HepG2 (cell line): Measurements from ENCODE around the gene GNB3. TPM values are rescaled to one million over a fixed set of nuclear protein-coding genes. Genes with fewer than 3 reads are reported as not detected.

Experiments used
- DMAP1 ChIP-seq: IDR thresholded peaks from 2 replicates; pipeline ENCODE4 v1.6.1; 2016
- FOXP4 ChIP-seq: sonication (generic); formaldehyde crosslinking; IDR thresholded peaks from 2 replicates; pipeline ENCODE4 v1.4.0; 2020; ENCODE audit warnings: missing genetic modification reagents
- NFAT5 ChIP-seq: sonication (generic); formaldehyde crosslinking; IDR thresholded peaks from 2 replicates; pipeline ENCODE4 v1.4.0; 2020; ENCODE audit warnings: missing genetic modification reagents
- PBX3 ChIP-seq: sonication (generic); formaldehyde crosslinking; IDR thresholded peaks from 2 replicates; pipeline ENCODE4 v1.8.1; 2023; ENCODE audit warnings: missing genetic modification reagents, inconsistent platforms, borderline replicate concordance
- TCF7L2 ChIP-seq: IDR thresholded peaks from 2 replicates; pipeline ENCODE4 v1.6.1; 2011; ENCODE audit warnings: mild to moderate bottlenecking, low read depth, low read length, moderate library complexity
- TMF1 ChIP-seq: sonication (generic); formaldehyde crosslinking; IDR thresholded peaks from 2 replicates; pipeline ENCODE4 v1.8.1; 2022; ENCODE audit warnings: low read depth, missing genetic modification reagents
- ZFYVE20 ChIP-seq: sonication (generic); formaldehyde crosslinking; IDR thresholded peaks from 2 replicates; pipeline ENCODE4 v1.8.0; 2023; ENCODE audit warnings: low read depth, mild to moderate bottlenecking, moderate library complexity, missing genetic modification reagents, borderline replicate concordance
- ZNF318 ChIP-seq: sonication (generic); formaldehyde crosslinking; IDR thresholded peaks from 2 replicates; pipeline ENCODE4 v1.4.0; 2020; ENCODE audit warnings: mild to moderate bottlenecking, missing genetic modification reagents
- ZNF326 ChIP-seq: sonication (generic); formaldehyde crosslinking; IDR thresholded peaks from 2 replicates; pipeline ENCODE4 v1.4.0; 2020; ENCODE audit warnings: missing genetic modification reagents, borderline replicate concordance
- ZNF703 ChIP-seq: sonication (generic); formaldehyde crosslinking; IDR thresholded peaks from 2 replicates; pipeline ENCODE4 v1.5.1; 2020; ENCODE audit warnings: missing genetic modification reagents, mild to moderate bottlenecking, moderate library complexity, borderline replicate concordance
- ZNF720 ChIP-seq: sonication (generic); formaldehyde crosslinking; IDR thresholded peaks from 2 replicates; pipeline ENCODE4 v1.4.0; 2020; ENCODE audit warnings: missing genetic modification reagents
- polyA plus RNA-seq, 8 experiments: library from polyadenylated mRNA; depleted of rRNA in 3 of 8; stranded (reverse) in 7 of 8; unstranded in 1 of 8; fragments of >200 nt; fragmentation: Illumina TruSeq in 4 of 8; extraction: Trizol in 4 of 8; gene quantifications; 2 replicates each; pipeline versions ENCODE4 v1.2.1 to v1.2.3, GENCODE V29; 2011 to 2016; ENCODE audit warnings: low read depth in 4 of 8, missing spikeins in 1 of 8, mixed read lengths in 1 of 8; ENCODE audit not compliant: insufficient read depth in 1 of 8
- total RNA-seq, 5 experiments: library from RNA; depleted of rRNA; stranded (reverse); fragments of >200 nt; fragmentation: Illumina TruSeq; extraction: Trizol; gene quantifications; 2 replicates each; pipeline ENCODE4 v1.2.3, GENCODE V29; 2016; ENCODE audit warnings: low read depth in 1 of 5

Gene GNB3
- total and polyA plus RNA-seq, 2 of the 13 experiments (the other 11 are each of a cell fraction or from before 2014, with no cell fraction given): 1.3 to 3.6 TPM

- TF ChIP-seq NFAT5 (no peak), PBX3 (CRISPR knock-in tag) (peak; percentile 57; the same call in 1 of the 2 replicates), ZNF326 (no peak), ZNF720 (no peak), ZNF318 (CRISPR knock-in tag) (no peak), ZNF703 (CRISPR knock-in tag) (peak; percentile 91; the same call in 1 of the 2 replicates), TMF1 (CRISPR knock-in tag) (peak; percentile 87), TCF7L2 (no peak), ZFYVE20 (CRISPR knock-in tag) (no peak), FOXP4 (CRISPR knock-in tag) (0 out of 2 replicates have a peak, but pooled peaks have one; percentile 20), DMAP1 (CRISPR knock-in tag) (peak; percentile 61; the same call in 1 of the 2 replicates)
Measured at GRCh38 chr12:6867413-6868210, 26.9 kb downstream of the GNB3 start, which contains the start of gene TPI1 (continued).
